ENCODE data around the gene MMP15.

The MMP15 gene

GRCh38 chr16:58020628-58021521 lies 4.7 kb upstream of the MMP15 start:
- peak; percentile 45 for DNase-seq

- DNase-seq, result no peak
Observed at GRCh38 chr16:58021661-58022551, 3.6 kb upstream of the MMP15 start.

- DNase-seq, result no peak
Observed at GRCh38 chr16:58022601-58023371, 2.8 kb upstream of the MMP15 start.

GRCh38 chr16:58024486-58025350 lies 836 bp upstream of the MMP15 start:
- DNase-seq, result no peak

GRCh38 chr16:58026139-58026704 lies 668 bp downstream of the MMP15 start:
- peak; percentile 9 for DNase-seq

GRCh38 chr16:58026705-58027160 lies 1.2 kb downstream of the MMP15 start:
- no peak for DNase-seq

GRCh38 chr16:58027161-58027915 lies 1.8 kb downstream of the MMP15 start:
- no peak for DNase-seq

GRCh38 chr16:58027916-58028455 lies 2.4 kb downstream of the MMP15 start:
- no peak for DNase-seq

GRCh38 chr16:58028541-58029070 lies 3.1 kb downstream of the MMP15 start:
- DNase-seq, result peak; percentile 68

GRCh38 chr16:58029410-58029809 lies 3.9 kb downstream of the MMP15 start:
- no peak for DNase-seq

GRCh38 chr16:58030136-58030840 lies 4.7 kb downstream of the MMP15 start:
- no peak for DNase-seq

GRCh38 chr16:58031016-58031800 lies 5.7 kb downstream of the MMP15 start:
- peak; percentile 15 for DNase-seq

- no peak for DNase-seq
Observed at GRCh38 chr16:58032710-58033293, 7.2 kb downstream of the MMP15 start.

GRCh38 chr16:58034128-58034685 lies 8.7 kb downstream of the MMP15 start:
- no peak for DNase-seq

GRCh38 chr16:58034774-58035173 lies 9.2 kb downstream of the MMP15 start:
- no peak for DNase-seq

GRCh38 chr16:58035356-58036170 lies 10.0 kb downstream of the MMP15 start:
- DNase-seq, result no peak

- DNase-seq, result no peak
Observed at GRCh38 chr16:58036943-58037342, 11.4 kb downstream of the MMP15 start.
